GM10266 (cell line): Measurements from ENCODE around the gene FGF19.

Experiments
- DNase-seq: peaks from one replicate; pipeline ENCODE4 v3.0.0; 2012; ENCODE audit errors: extremely low spot score
- TF ChIP-seq, protein P1 (sequence below): IDR thresholded peaks from 2 replicates; pipeline ENCODE4 v1.5.1; 2012; ENCODE audit warnings: mild to moderate bottlenecking, low read depth; ENCODE audit not compliant: control insufficient read depth, insufficient read depth; ENCODE audit errors: missing control alignments

The FGF19 gene

DNA sequence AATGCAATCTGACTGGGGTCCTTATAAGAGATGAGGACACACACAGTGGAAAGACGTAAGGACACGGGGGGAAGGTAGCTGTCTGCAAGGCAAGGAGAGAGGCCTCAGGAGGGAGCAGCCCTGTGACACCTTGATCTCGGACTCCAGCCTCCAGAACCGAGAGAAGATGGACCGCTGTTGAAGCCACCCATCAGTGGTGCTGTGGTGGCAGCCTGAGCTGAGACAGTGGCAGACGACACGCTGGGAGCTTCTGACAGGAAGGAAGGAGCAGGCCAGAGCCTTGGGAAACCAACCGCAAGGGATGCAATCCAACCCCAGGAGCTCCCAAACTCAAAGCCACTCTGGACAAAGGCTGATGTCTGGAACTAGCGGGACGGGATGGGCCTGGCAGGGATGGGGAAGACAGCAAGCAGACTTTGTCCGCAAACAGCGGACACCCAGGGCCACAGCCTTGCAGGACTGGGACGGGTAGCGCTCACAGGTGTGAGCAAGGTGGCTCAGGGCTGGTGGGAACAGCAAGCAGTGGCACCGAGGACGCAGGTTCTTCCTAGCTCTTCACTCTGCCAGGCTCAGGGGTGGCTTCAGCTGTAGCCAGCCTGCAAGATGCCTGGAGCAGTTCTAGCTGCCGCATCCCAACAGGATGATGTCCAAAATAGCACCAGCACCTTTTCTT is 39.6 kb downstream of the FGF19 start:
- TF ChIP-seq, protein P1, sequence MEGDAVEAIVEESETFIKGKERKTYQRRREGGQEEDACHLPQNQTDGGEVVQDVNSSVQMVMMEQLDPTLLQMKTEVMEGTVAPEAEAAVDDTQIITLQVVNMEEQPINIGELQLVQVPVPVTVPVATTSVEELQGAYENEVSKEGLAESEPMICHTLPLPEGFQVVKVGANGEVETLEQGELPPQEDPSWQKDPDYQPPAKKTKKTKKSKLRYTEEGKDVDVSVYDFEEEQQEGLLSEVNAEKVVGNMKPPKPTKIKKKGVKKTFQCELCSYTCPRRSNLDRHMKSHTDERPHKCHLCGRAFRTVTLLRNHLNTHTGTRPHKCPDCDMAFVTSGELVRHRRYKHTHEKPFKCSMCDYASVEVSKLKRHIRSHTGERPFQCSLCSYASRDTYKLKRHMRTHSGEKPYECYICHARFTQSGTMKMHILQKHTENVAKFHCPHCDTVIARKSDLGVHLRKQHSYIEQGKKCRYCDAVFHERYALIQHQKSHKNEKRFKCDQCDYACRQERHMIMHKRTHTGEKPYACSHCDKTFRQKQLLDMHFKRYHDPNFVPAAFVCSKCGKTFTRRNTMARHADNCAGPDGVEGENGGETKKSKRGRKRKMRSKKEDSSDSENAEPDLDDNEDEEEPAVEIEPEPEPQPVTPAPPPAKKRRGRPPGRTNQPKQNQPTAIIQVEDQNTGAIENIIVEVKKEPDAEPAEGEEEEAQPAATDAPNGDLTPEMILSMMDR = no peak
- DNase-seq = no peak

DNA sequence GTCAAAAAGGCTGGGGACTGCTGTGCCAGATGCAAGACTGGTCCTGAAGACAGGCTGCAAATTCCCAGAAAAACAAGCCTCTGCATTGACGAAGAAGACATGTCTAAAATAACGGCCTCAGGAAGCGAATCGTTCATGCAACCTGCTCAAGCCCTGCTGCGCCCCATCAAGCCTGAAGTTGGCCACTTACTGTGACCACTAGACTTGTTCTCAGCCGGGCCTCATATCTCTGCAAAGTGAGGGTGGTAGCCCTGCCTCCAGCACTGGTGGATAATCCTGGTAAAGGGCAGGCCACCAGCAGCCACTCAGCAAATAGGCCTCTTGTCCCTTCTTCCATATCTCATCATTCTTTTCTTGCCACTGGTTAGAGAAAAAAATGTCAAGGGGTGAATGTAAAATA is 40.5 kb downstream of the FGF19 start:
- TF ChIP-seq, protein P1 = no peak
- DNase-seq = no peak

DNA sequence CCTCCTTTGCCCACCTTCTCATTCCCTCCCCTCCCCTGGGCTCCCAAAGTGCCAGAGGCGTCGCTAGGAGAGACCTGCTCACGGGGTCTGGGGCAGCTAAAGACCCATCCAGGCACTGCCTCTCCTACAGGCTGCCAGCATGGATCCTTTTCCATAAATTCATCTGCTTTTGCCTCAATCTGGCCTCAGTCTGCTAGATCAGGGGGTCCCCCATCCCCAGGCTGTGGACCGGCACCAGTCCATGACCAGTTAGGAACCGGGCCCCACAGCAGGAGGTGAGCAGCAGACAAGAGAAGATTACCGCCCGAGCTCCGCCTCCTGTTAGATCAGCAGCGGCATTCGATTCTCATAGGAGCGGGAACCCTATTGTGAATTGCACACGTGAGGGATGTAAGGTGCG is 41.0 kb downstream of the FGF19 start:
- DNase-seq = no peak
- TF ChIP-seq, protein P1 = no peak

DNA sequence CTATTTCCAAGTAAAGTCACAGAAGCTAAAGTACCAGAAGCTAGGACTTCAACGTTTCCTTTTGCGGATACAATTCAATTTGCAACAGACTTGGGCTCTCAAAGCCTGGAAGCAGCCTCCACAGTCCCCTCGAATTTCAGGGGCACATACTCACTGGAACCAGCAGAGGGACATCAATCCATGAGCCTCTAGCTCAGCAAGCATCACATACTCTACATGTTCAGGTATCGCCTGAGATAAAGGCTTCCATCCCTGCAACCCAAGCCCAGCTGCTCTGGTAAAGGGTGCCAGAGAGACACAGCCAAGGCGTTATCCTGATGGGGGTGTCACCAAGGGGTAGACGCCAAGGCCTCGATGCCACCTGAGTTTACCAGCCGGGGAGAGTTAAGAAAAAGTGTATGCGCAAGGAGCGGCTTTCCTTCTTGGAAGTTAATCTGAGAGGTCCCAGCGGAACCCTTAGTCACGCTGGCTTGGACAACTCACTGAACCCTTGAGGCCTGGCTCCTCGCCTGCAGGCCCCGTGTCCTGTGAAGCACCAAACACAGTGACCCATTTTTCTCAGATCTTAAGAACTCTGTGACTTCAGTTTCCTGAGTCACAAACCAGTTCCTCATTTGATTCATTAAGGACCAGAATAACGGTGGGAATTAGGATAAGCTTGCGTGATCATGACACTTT is 41.7 kb downstream of the FGF19 start:
- TF ChIP-seq, protein P1 = no peak
- no peak for DNase-seq

DNA sequence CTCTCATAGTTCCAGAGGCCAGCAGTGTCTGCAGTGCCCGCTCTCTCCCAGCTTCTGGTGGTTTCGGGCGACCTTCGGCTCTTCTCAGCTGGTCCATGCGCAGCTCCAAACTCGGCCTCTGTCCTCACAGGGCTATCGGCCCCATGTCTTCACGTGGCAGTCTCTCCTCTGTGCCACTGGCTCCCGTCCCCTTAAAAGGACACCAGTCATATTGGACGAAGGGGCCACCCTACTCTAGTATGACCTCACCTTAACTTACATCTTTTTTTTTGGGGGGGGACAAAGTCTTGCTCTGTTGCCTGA is 42.5 kb downstream of the FGF19 start:
- no peak for DNase-seq
- TF ChIP-seq, protein P1 = no peak

DNA sequence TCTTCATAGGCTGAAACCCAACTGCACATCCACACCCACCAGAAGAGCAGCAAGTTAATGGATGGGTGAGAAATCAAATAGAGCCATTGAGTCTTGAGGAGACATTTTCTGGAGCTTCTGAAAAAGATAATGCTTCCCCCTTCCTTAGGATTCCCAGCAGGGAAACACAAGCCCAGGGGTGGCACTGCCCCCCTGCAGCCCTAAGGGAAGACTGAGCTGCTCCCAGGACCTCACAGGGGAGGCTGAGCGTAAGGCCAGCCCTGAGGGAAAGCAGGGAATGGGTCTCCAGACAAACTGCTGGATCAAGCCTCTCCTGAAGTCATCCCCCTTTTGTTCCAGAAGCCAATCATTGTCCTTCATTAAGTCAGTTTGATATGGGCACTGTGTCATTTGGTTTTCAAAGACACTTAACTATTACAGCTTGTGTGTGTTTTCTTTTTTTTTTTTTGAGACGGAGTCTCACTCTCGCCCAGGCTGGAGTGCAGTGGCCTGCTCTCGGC is 43.8 kb downstream of the FGF19 start:
- no peak for DNase-seq
- TF ChIP-seq, protein P1 = no peak

DNA sequence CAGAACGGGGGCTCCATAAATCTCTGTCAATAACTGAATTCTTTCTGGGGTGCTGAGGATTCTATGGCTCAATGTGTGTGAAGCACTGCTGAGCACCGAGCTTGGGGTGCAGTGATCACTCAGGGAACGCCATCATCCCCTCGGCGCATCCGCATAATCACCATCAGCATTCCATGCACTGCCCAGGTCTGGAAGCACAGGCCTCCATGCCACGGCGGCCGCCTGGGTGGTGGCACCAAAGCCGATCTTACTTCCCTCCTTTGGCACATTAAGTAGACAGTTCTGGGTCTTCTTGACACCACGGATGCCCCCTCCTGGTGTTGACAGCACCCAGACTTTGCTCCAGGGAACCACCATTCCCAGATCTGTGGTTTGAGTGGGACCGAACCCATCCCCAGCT is 44.2 kb downstream of the FGF19 start:
- TF ChIP-seq, protein P1 = no peak
- no peak for DNase-seq
